ENCODE data around the gene TARS1.
A peak's percentile ranks its signal among the peaks of the same experiment; 100 is the strongest.

Gene TARS1

DNA sequence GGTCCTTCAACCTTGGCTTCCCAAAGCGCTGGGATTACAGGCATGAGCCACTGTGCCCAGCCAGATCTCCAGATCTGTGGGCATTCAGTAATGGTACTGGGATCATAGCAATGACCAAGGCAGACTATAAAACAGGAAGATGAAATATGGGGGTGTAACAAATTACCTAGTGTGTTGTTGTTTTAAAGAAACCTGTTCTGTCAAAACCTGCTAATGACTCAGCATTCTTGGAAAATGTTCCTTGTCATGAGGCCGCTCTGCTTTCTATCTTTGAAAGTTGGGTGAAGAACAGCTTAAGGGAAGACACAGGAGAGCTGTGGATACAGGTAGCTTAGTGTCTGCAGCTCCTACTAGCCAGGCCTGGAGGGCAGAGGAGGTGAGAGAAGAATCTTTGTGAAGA lies 19.4 kb downstream of the TARS1 start:
- no peak overlapping the region for H3K27ac ChIP-seq
- TF ChIP-seq, protein P1, sequence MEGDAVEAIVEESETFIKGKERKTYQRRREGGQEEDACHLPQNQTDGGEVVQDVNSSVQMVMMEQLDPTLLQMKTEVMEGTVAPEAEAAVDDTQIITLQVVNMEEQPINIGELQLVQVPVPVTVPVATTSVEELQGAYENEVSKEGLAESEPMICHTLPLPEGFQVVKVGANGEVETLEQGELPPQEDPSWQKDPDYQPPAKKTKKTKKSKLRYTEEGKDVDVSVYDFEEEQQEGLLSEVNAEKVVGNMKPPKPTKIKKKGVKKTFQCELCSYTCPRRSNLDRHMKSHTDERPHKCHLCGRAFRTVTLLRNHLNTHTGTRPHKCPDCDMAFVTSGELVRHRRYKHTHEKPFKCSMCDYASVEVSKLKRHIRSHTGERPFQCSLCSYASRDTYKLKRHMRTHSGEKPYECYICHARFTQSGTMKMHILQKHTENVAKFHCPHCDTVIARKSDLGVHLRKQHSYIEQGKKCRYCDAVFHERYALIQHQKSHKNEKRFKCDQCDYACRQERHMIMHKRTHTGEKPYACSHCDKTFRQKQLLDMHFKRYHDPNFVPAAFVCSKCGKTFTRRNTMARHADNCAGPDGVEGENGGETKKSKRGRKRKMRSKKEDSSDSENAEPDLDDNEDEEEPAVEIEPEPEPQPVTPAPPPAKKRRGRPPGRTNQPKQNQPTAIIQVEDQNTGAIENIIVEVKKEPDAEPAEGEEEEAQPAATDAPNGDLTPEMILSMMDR (conservative IDR thresholded peaks at IDR 0.05): no peak
- TF ChIP-seq ZFX (IDR thresholded peaks at IDR 0.05): no peak

DNA sequence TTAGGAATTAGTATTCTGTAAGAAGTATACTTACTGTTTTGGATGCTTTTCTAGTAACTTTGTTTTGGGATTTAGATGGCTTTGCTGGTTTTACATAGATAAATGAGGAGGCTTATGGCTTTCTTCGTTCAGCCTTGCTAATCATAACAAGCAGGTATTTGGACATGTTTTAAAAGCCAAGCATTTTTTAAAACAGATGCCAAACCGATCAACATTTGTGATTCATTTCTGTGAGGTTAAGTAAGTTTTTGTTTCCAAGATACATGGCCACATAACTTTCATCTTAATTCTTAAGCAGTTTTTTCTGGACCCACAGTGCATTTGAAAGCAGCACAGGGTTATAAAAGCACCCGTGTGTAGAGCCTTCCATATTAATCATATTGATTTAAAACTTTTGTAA lies 21.7 kb downstream of the TARS1 start:
- H3K27ac ChIP-seq: no peak overlapping the region
- no peak for TF ChIP-seq ZFX (IDR thresholded peaks at IDR 0.05)
- TF ChIP-seq, protein P1 (conservative IDR thresholded peaks at IDR 0.05): no peak

DNA sequence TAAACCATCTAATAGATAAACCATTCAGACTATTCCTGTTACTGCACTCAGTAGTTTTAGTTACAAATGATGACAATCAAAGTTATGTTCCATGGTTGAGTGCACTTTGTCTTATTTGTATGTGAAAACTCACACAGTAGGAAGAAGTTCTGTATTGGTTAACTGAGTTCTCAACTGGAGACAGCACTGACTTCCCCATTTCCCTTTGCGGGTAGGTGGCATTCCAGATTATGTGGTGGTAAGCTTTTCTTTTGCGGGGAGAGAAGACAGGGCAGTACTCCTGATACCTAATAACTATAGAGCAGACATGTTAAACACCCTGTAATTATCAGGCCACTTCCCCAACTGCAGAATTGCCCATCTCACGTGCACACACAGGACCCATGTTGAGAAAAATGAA lies 24.4 kb downstream of the TARS1 start:
- no peak overlapping the region for H3K27ac ChIP-seq
- TF ChIP-seq, protein P1 (conservative IDR thresholded peaks at IDR 0.05): no peak
- TF ChIP-seq ZFX (IDR thresholded peaks at IDR 0.05): no peak

DNA sequence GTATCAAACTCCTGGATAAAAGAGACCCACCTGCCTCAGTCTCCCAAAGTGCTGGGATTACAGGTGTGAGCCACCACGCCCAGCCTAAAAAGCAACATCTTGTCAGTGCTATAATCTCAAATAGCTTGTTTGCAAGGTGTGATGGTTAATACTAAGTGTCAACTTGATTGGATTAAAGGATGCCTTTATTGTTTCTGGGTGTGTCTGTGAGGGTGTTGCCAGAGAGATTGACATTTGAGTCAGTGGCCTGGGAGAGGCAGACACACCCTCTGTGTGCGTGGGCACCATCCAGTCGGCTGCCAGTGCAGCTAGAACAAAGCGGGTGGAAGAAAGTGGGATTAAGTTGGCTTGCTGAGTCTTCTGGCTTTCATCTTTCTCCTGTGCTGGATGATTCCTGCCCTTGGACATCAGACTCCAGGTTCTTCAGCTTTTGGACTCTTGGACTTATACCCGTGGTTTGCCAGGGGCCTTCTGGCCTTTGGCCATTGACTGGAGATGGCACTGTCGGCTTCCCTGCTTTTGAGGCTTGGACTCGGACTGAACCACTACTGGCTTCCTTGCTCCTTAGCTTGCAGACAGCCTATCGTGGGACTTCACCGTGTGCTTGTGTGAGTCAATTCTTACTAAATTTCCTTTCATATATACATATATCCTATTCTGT lies 28.1 kb downstream of the TARS1 start:
- H3K27ac ChIP-seq: no peak overlapping the region
- TF ChIP-seq, protein P1 (conservative IDR thresholded peaks at IDR 0.05): no peak
- no peak for TF ChIP-seq ZFX (IDR thresholded peaks at IDR 0.05)

DNA sequence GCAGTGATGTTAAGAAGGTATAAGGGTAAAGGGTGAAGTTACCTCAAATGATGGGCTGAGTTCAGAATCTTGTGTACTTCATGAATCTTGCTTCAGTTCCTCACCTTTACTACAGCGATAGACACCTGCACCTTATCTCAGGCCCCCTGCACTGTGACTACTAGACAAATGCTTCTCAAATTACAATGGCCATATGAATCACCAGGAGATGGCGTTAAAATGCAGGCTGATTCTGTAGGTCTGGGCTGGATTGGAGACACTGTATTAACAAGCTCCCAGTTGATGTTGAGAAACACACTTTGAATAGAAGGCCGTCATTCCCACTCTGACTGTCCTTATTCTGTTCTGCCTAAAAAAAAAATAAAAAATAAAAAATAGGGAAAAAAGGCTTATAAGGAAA lies 29.8 kb downstream of the TARS1 start:
- H3K27ac ChIP-seq: no peak overlapping the region
- TF ChIP-seq, protein P1 (conservative IDR thresholded peaks at IDR 0.05): peak; percentile 56
- no peak for TF ChIP-seq ZFX (IDR thresholded peaks at IDR 0.05)

DNA sequence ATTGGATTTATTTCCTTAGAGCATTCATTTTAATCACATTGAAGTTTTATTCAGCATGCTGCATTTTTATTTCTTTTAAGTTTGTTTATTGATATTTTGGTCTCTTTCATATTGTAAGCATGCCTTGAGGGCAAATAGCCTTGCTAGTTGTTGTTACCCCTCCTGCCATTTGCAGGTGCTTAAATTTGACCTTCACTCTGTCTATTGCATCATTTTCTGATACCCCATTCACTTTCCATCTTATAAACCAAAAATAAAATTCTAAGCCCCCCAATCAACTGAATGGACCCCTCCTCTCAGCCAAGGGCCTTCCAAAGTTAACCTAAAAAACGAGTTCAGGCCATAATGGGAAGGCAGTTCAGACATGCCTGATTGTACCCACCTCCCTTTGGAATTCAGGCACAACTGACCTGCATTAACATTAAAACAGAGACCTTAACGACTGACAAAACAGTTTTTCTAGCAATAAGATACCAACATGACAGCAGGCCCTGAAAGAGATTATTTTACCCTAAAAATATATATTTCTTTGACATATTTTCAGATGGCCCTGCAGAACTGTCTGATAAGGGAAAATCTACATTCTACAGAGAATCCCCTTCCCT lies 32.1 kb downstream of the TARS1 start:
- no peak overlapping the region for H3K27ac ChIP-seq
- TF ChIP-seq, protein P1 (conservative IDR thresholded peaks at IDR 0.05): no peak

DNA sequence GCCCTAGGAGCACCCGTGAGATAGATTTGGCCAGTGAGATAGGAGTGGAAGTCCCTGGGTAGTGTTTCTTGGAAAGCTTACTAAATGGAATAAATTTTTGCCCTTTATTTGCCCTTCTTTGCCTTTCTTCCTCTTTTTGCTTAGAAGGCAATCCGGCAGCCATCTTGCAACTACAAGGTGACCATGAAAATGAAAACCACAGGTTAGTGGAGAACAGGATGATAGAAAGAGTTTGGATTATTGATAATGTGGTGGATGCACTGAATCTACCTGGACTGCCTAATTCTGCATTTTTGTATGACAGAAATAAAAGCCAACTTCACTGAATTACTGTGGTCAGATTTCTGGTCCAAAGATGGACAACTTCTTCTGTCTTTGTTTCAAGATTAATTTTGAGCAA lies 33.2 kb downstream of the TARS1 start:
- TF ChIP-seq ZFX (IDR thresholded peaks at IDR 0.05): no peak
- TF ChIP-seq, protein P1 (conservative IDR thresholded peaks at IDR 0.05): no peak
- no peak overlapping the region for H3K27ac ChIP-seq

Data from C4-2B (cell line).